RCC 7860 (cell line): ENCODE data around the gene PLAU.
"Not testable (repeated sequence)": the region's sequence is repeated elsewhere in the genome, so short reads cannot be mapped to it uniquely, and the experiment has no call there.

Source experiments
- DNase-seq: peaks from one replicate; pipeline ENCODE4 v3.0.0-alpha.2; 2015; ENCODE audit warnings: low spot score
- FAIRE-seq: peaks from 2 replicates; lab custom pipeline; 2012; peaks lifted over from hg19 to GRCh38; lab: Jason Lieb, UNC

The PLAU gene

DNA sequence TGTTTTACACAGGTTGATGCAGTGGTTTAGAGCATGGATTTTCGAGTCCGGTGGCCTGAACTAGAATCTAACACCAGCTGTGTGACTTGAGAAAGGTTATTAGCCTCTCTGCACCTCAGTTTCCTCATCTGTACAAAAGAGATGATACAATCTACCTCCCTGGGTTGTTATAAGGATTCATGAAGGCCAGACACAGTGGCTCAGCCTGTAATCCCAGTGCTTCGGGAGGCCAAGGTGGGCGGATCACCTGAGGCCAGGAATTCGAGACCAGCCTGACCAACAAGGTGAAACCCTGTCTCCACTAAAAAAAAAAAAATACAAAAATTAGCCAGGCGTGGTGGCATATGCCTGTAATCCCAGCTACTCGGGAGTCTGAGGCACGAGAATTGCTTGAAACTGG is 8.5 kb downstream of the PLAU start:
- FAIRE-seq, DNase-seq: not testable (repeated sequence)

DNA sequence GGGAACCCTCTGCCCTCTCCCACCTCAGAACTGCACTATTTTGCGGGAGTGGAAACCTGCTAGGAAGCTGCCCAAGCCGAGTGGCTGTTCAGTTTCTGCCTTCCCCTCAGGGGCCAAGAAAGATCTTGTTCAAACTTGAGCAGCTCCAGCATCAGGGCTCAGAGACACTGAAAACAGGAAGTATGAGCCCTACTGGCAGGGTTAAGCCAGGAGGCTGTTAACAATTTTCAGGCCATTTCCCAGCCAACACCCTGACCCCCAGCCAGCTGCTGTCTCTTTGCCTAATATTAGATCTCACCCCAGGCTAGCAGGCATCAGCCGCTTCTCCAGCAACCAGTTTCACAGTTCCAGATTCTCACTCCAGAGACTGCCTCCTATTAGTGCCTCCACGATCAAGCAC is 9.2 kb downstream of the PLAU start:
- no peak for FAIRE-seq

GRCh38 chr10:73922007-73922863 is 11.3 kb downstream of the PLAU start:
- DNase-seq (no peak), FAIRE-seq (no peak)

More for the DNA sequence above, 9.2 kb downstream of the PLAU start:
- DNase-seq = no peak

DNA sequence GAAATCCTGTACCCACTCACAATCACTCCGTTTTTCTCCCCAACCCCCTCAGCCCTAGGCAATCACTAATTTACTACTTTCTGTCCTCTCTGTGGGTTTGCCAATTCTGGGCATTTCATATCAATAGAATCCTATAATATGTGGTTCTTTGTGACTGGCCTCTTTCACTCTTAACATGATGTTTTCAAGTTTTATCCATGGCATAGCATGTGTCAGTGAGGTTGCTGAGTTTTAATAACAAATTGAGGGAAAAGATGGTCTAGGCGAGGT is 11.9 kb downstream of the PLAU start:
- FAIRE-seq = no peak
- no peak for DNase-seq

DNA sequence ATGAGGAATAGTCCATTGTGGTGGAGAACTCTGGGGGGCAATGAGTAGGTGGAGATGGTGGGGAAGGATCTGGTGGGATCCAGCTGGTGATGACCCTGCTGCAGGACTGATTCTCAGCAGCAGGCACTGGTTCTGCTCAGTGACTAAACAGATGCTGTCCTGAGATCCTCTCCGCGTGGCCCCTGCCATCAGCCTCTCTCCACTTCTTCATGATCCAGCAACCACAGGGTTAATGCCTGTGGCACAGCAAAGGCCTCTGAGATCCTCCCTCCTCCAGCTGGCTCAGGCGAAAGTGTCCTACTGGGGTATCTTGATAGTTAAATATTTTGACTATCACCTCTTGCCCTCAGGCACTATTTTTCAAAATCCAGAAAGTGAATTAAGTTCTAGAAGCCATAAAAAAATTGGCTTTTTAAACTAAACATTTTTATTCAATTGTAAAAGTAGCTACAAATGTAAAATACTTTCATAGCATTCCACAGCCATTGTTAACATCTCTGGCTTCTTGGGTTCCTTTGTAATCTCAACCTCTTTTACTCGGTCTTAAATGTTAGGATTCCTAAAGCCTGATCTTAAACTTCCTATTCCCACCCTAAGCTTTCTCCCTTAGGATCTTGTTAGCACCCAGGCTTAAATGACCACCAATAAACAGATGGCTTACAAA is 13.1 kb downstream of the PLAU start:
- DNase-seq = no peak
- FAIRE-seq = no peak

DNA sequence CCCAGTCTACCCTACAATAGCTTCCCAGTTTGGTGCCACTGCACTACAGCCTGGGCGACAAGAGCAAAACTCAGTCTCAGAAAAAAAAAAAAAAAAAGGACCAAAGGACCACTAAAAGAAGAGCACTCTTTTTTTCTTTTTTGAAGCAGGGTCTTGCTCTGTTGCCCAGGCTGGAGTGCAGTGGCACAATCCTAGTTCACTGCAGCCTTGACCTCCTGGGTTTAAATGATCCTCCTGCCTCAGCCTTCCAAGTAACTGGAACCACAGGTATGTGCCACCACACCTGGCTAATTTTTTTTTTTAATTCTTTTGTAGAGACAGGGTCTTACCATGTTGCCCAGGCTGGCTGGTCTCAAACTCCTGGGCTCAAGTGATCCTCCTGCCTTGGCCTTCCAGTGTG is 14.0 kb downstream of the PLAU start:
- DNase-seq = no peak

GRCh38 chr10:73925539-73925938 is 14.6 kb downstream of the PLAU start:
- FAIRE-seq (no peak), DNase-seq (no peak)

More for the DNA sequence above, 14.0 kb downstream of the PLAU start:
- no peak for FAIRE-seq

GRCh38 chr10:73926152-73926764 is 15.3 kb downstream of the PLAU start:
- FAIRE-seq (no peak), DNase-seq (no peak)

DNA sequence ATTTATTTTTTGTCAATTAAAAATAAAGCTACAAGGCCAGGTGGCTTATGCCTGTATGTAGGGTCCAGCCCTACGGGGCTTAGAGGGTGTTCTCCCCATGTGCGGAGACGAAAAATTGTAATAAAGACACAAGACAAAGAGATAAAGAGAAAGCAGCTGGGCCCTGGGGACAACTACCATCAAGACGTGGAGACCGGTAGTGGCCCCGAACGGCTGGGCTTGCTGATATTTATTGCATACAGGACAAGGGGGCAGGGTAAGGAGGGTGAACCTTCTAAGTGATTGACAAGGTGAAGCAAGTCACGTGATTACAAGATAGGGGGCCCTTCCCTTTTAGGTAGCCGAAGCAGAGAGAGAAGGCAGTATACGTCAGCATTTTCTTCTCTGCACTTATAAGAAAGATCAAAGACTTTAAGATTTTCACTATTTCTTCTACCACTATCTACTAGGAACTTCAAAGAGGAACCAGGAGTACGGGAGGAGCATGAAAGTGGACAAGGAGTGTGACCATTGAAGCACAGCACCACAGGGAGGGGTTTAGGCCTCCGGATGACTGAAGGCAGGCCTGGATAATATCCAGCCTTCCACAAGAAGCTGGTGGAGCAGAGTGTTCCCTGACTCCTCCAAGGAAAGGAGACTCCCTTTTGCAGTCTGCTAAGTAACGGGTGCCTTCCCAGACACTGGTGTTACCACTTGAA is 19.8 kb downstream of the PLAU start:
- FAIRE-seq, DNase-seq: not testable (repeated sequence)

DNA sequence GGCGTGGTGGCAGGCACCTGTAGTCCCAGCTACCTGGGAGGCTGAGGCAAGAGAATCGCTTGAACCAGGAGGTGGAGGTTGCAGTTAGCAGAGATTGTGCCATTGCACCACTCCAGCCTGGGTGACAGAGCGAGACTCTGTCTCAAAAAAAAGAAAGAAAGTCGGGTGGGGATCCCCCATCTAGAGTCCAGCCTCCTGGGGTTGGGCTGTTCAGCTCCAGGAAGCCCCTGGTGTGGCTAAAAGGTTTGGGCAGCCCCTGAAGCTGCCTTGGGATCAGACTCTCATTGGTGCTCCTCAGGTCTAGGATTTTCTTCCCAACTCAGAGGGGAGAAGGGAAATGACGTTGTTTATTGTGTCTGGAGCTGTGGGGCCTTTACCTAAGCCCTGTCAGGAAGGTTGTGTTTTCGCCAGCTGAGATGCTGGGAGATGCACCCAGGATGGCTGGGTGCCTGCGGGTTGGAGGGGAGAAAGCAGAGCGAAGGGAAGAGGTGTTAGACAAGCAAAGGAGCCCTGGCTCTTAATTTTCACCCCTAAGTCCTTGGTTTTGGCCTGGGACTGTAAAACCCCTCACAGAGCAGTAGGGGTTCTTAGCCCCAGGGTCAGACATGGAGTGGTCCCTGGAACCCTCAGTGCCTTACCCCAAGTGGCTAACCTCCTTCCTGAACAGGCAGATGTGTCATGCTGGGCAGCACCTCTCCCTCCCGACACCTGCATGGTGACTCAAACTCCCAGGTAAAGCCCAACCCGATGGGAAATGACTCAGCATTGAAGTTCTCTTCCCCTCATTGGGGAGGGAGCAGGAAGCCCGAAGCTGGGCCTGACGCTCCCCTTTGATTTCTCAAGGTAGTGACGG is 21.1 kb downstream of the PLAU start:
- peak; percentile 39 for DNase-seq

DNA sequence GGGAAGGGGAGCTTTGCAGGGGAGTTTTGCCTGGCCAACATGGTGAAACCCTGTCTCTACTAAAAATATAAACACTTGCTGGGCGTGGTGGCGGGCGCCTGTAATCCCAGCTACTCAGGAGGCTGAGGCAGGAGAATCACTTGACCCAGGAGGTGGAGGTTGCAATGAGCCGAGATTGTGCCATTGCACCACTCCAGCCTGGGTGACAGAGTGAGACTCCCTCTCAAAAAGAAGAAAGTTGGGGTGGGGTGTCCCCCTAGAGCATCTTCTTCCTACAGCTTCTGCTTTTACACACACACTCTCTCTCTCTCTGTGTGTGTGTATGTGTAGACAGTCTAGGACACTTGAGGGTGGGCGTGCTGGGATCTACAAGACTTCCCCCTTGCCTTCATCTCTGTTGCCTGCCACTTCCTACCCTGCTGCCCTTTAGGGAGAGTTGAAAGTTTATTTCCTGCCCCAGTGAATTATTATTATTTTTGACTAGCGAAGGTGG is 21.7 kb downstream of the PLAU start:
- FAIRE-seq (no peak), DNase-seq (no peak)

More for the DNA sequence above, 21.1 kb downstream of the PLAU start:
- no peak for FAIRE-seq

- FAIRE-seq (no peak), DNase-seq (no peak)
Observed at GRCh38 chr10:73934074-73934473, 23.1 kb downstream of the PLAU start.

- FAIRE-seq (no peak), DNase-seq (no peak)
Observed at GRCh38 chr10:73935895-73936294, 25.0 kb downstream of the PLAU start.

DNA sequence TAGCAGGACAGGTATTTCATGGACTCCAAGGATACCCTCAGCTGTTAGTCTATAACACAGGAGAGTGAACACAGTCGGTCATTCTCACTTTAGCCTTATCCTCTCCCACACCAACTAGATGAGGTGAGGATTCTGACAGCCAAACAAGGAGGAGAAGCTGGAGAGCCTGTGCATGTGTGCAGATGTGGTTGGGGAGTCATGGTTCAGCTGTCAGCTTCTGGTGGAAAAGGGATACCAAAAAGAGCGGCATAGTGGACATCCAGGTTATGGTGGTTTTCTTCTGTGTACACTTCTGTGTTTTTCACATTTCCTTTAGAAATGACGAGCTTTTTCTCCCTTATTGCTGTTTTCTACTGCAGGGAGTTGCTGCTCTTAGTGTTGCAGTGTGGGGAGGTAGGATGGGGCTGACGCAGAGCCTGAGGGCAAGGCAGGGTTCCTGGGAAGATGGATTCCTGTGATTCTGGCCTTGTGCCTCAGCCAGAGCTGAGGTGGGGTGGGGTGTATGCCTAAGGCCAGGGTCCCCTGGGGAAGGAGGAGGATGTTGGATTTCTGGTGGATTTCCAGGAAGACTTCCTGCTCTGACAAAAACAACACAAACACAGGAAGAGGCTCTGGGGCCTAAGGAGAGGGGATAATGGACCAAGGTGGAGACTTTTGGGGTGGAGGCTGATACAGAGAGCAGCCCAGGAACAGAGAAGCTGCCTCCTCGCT is 26.6 kb downstream of the PLAU start:
- DNase-seq (no peak), FAIRE-seq (no peak)

DNA sequence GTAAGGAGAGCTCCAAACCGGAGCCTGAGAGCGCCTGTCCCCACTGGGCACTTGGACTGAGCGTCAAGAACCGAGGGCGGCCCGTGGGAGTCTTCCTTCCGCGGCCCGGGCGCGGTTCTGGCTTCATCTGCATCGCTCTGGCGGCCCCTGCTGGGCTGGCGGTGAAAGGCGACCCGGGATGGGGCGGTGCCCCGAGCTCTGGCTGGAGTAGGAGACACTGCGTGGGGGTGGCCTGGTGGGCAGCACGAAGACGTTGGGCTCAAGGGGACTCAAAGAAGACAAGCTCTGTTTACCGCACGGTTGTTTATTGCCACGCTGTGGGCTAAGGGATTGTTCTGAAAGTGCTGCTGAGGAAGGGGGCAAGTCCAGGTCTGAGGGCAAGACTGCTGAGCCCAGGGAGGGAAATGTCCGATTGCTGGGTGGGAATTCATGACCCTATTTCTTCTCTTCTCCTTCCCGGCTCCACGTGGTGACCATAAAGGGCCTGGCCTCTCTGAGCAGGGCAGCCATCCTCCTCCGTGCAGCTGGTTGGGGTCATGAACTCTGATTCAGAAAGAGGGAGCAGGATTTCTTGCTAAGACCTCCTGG is 29.8 kb downstream of the PLAU start:
- no peak for FAIRE-seq
- peak; percentile 67 for DNase-seq

- DNase-seq (peak; percentile 67), FAIRE-seq (peak; percentile 85)
Observed at GRCh38 chr10:73941300-73941699, 30.4 kb downstream of the PLAU start.

DNA sequence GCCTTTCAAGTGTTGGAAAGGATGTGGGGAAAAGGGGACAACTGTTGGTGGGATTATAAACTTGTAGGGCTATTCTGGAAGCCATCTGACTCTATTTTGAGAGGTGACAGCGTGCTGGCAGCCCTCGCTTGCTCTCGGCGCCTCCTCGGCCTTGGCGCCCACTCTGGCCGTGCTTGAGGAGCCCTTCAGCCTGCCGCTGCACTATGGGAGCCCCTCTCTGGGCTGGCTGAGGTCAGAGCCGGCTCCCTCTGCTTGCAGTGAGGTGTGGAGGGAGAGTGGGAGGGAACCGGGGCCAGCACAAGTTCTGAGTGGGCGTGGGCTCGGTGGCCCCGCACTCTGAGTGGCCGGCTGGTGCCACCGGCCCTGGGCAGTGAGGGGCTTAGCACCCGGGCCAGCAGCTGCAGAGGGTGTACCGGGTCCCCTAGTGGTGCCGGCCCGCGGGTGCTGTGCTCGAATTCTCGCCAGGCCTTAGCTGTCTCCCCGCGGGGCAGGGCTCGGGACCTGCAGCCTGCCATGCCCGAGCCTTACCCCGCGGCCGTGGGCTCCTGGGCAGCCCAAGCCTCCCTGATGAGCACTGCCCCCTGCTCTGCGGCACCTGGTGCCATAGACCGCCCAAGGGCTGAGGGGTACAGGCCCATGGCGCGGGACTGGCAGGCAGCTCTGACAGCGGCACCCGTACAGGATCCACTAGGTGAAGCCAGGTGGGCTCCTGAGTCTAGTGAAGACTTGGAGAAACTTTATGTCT is 33.6 kb downstream of the PLAU start:
- DNase-seq (no peak), FAIRE-seq (no peak)

DNA sequence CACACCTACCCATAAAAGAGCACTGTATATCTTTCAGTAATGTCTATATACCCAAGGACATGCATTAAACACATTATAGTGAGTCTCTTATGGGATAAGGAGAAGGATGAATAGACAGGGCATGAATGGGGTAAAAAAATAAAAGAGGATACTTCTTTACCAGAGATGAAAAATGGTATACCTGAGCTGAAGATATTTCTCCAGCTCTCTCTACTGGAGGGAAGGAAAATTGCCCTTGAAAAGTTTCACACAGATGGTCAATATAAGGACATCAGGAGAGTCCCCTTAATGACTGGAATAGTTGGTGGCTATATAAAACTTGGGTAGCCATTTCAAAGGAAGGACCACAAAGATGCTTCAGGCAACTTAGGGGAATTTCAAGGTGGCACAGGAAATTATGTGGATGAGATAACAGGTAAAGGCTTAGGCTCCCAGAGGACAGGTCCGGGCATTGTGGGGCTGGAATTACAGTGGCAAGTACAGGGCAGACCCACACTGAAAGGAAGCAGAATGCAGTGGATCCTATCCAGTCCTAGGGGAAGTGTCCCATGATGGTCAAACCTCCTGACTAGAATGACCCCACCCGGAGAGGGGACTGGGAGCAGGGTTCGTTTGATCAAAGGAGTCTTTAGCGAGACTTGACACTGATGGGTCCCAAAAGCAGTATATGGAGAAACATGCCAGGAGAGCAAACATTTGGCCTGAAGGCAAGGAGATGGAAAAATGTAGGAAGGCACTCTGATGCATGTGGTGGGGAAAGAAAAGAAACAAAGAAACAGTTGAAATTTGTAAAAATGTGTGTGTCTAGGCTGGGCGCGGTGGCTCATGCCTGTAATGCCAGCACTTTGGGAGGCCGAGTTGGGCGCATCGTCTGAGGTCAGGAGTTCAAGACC is 35.6 kb downstream of the PLAU start:
- FAIRE-seq (no peak), DNase-seq (no peak)
